ENCODE measurements around the gene PLEKHA7.

PLEKHA7 gene

GRCh38 chr11:16785520-16786128 lies 228.6 kb downstream of the PLEKHA7 start:
- peak; percentile 48 for DNase-seq

GRCh38 chr11:16784666-16785065 lies 229.5 kb downstream of the PLEKHA7 start:
- no peak for DNase-seq

DNA sequence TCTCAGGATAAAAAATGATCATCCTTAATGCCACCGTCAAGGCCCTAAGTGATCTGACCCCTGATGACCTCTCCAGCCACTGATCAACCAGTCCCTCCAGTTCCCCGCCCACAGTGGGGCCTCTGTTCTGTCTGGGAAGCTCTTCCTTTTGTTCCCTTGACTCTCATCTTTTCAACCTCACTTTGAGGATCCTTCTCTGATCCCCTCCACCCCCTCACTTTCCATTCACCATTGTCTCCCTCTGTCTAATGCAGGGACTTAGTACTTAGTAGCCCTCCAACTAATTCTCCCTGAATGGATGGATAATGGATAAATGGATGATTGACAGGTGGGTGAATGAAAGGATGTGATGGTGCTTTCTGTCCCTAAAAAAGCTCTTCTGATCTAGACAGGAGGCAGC lies 230.1 kb downstream of the PLEKHA7 start:
- DNase-seq: no peak

- no peak for DNase-seq
Measured at GRCh38 chr11:16783321-16783801, 230.9 kb downstream of the PLEKHA7 start.

- no peak for DNase-seq
Measured at GRCh38 chr11:16781936-16782919, 232.0 kb downstream of the PLEKHA7 start.

DNA sequence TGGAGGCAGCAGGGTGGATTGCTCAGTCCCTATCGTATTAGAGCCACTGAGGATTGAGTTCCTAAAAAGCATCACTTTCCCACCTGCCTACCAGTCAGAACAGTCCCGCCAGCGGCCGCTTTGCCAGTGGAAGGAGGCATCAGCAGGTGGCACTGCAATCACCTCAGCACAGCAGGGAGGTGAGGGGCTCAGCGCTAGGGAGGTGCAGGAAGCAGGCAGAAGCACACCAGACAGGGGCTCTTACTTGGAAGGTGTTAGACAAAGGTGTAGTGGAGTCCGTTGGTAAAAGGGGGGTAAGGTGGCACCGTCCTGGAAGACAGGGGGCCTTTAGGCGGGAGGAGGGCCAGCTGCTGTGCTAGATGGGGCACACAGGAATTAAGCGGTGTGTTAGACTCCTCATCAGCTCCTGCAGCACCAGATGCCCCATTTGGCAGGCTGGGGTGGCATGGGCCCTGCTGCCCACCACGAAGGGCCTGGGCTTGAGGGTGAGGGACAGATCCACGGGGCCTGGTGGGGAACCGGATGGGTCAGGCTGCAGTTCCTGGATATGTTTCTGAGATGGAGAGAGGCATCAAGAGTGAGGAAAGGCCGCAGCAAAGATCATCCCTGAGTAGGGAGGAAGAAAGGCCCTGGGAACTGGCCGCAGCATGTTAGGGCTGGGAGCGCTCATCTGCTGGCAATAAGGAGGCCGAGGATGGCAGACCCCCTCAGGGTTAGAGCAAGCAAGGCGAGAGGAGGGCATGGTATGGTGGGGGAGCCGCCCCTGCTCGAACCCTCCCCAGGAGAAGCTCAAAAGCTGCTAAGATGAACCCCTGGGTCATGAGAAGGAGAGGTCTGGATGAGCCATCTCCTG lies 233.3 kb downstream of the PLEKHA7 start:
- DNase-seq: no peak

DNA sequence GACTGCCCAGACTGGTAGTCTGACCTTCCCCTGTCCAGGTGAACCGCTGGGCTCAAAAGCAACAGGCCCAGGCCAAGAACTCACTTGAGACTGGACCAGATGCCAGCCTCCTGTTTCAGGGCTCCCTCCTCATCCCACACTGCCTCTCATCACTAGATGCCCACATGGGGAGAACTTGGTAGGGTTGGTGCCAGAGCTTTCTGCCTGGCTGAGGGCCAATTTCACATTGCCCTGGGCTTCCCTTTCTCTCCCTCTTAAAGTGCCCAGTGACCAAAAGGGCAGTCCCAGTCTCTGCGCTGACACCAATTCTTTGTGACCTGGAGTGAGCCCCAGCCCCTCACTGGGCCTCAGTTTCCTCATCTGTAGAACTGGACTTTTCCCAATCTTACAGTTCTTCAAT lies 234.1 kb downstream of the PLEKHA7 start:
- no peak for DNase-seq

- no peak for DNase-seq
Measured at GRCh38 chr11:16779436-16779835, 234.8 kb downstream of the PLEKHA7 start.

DNA sequence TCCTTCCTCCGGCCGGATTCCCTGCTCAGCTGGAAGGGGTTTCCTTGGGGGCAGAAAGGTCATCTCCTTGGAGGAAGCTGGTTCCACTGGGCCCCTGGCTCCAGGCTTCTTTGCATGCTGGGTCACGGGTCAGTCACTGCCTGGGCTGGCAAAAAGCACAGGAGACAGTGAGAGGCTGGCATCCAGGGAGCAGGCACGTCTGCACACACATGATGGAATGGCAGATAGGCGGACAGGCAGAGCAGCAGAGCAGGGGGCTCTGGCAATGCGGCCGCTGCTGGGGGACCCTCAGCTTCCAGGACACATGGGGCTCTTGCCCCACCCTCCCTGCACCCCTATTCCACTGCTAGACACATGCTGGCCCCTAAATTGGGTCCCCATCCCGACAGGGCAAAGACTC lies 235.3 kb downstream of the PLEKHA7 start:
- no peak for DNase-seq

DNA sequence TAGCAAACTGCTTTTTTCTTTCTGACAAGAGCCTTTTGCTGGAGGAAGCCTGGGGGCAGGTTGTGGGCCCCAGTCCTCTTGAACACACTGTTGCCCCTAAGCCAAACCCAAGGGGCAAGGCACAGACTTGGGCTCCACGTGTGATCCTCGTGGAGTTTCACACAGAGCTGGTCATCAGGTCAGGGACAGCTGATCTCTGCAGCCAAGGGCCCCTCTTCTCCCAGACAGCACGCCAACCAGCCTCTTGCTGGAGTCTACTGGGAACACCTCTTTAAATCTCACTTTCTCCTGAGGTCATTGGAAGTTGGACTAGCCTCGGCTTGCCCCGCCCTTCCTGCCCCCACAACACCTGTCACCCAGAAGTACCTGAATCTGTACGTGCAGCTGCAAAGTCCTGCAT lies 235.9 kb downstream of the PLEKHA7 start:
- DNase-seq: no peak

- no peak for DNase-seq
Measured at GRCh38 chr11:16777613-16777975, 236.6 kb downstream of the PLEKHA7 start.

GRCh38 chr11:16776711-16777612 lies 237.3 kb downstream of the PLEKHA7 start:
- no peak for DNase-seq

DNA sequence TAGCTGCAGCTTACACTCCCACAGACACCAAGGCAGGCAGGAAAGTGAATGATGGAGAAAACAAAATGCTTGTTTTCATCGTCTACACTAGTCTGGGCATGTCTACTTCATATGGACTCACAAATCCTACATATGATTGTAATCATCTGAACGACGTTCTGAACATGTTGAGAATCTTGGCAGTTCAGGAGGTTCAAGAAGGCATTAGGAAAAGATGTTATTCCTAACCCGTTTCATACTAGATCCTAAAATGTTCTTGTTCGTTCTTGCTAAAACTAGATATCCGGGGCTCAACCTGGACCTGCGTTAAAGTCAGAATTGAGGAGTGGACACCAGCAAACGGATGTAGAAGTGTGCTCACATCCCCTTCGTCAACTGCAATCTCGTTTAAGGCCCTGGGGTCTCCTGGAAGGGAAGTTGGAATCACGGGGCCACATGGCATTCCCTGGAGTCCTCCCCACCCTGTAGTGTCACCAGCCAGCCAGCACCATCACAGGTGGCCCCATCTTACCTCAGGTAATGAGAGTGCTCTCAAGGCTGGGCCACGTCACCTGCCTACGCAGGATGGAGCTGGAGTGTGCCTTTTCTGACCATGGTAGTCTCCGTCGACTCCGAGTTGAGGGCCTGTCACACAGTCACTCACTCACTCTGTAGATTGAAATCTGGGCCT lies 238.5 kb downstream of the PLEKHA7 start:
- DNase-seq: no peak

GRCh38 chr11:16774936-16775613 lies 239.1 kb downstream of the PLEKHA7 start:
- DNase-seq: no peak

DNA sequence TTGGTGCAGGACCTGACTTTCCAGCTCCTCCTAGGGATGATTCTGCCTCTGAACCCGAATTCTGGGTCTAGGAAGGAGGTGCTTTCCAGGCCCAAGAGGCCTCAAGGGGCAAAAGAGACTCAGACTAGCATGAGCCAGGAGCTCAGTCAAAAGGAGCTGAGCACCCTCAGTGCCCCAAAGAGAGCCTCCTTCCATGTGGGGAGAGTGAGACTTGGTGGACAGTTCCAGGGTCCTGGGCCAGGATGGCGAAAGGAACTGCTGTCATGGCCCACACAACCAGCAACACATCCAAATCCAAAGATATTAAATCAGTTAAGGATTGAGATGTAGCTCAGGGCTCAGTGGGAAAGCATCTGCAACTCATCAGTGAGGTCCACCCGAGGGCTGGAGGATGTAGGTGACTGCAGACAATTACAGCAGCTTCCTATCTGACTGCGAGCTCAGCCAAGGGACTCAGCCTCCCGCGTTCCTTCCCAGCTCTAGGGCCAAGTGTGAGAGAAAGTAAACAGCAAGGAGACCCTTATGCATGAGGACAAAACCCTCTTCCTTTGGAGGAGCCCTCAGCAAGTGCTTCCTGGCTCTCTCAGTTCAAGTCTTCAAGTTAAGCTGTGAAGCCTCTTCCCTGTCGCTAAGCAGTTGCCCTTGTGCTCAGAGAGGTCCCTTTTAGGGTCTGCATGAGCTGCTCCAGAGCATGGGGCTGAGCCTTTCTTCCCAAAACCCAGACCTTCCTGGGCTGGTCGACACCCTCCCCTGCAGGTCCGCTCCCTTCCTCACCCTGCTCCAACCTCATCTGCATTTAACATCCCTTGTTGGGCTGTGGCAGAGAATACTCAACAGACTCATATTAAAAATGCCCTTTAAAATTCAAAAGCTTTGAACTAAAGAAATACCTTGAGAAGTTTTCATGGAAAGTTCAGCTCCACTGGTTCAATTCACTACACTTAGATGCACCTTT lies 240.0 kb downstream of the PLEKHA7 start:
- no peak for DNase-seq

GRCh38 chr11:16772141-16772512 lies 242.1 kb downstream of the PLEKHA7 start:
- DNase-seq: no peak

- DNase-seq: no peak
Measured at GRCh38 chr11:16771350-16772140, 242.7 kb downstream of the PLEKHA7 start.

- DNase-seq: no peak
Measured at GRCh38 chr11:16770016-16770415, 244.2 kb downstream of the PLEKHA7 start.

DNA sequence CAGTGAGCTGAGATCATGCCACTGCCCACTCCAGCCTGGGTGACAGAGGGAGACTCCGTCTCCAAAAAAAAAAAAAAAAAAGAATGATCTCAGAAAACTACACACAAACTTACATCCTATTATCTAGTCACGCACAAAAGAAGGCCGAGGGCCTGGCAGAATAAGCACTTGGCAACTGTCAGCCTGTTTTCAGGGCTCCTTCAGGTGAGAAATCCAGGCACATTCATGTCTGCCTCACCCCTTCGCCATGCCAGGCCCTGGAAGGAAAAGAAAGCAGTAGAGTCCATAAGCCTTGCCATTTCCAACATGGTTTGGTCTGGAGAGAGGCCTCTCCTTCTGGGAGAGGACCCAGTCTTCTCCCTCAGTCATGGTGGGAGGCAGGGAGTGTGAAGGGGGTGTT lies 244.8 kb downstream of the PLEKHA7 start:
- no peak for DNase-seq

All from NCI-H226 (cell line).